Glutamatergic neuron (in vitro differentiated cells): Measurements from ENCODE around the gene RRBP1. TPM values are rescaled to one million over a fixed set of nuclear protein-coding genes. Genes with fewer than 3 reads are reported as not detected.

Source experiments
- DNase-seq: peaks from one replicate; pipeline ENCODE4 v3.0.0; 2022
- H3K27ac Mint-ChIP-seq: one replicate; pipeline ENCODE4 v1.8.0; 2020; ENCODE audit warnings: mild to moderate bottlenecking, mixed read lengths, inconsistent platforms; ENCODE audit not compliant: unreplicated experiment
- H3K27me3 Mint-ChIP-seq: one replicate; pipeline ENCODE4 v1.8.0; 2020; ENCODE audit warnings: mild to moderate bottlenecking, moderate library complexity, mixed read lengths, inconsistent platforms; ENCODE audit not compliant: unreplicated experiment
- H3K36me3 Mint-ChIP-seq: one replicate; pipeline ENCODE4 v1.8.0; 2020; ENCODE audit warnings: mild to moderate bottlenecking, mixed read lengths, inconsistent platforms; ENCODE audit not compliant: unreplicated experiment
- H3K4me1 Mint-ChIP-seq: one replicate; pipeline ENCODE4 v1.8.0; 2020; ENCODE audit warnings: mild to moderate bottlenecking, low read depth, mixed read lengths, inconsistent platforms; ENCODE audit not compliant: unreplicated experiment
- H3K4me3 Mint-ChIP-seq: one replicate; pipeline ENCODE4 v1.8.0; 2020; ENCODE audit warnings: mild to moderate bottlenecking, mixed read lengths, inconsistent platforms; ENCODE audit not compliant: unreplicated experiment
- H3K9me3 Mint-ChIP-seq: one replicate; pipeline ENCODE4 v1.8.0; 2020; ENCODE audit warnings: mild to moderate bottlenecking, moderate library complexity, mixed read lengths, inconsistent platforms; ENCODE audit not compliant: unreplicated experiment
- total RNA-seq: library from RNA; stranded (reverse); fragmentation: NEBNext Ultra II Directional; extraction: Animal tissue kit (Norgen Biotek cat#: 25700); gene quantifications from one replicate; pipeline ENCODE4 v1.2.1, GENCODE V29; 2021; ENCODE audit not compliant: unreplicated experiment
- TF ChIP-seq, protein P1 (sequence below): fragments of 200-600 bp; sonication (generic); IDR thresholded peaks from one replicate; pipeline ENCODE4 v1.5.0; 2021; ENCODE audit not compliant: partially characterized antibody, unreplicated experiment

Gene RRBP1
- total RNA-seq, 1 donor from 2014 or later, result 63.3 TPM

GRCh38 chr20:17690144-17690543, 8.1 kb upstream of the RRBP1 start:
- no peak for DNase-seq
- Mint-ChIP-seq H3K9me3 (peaks cover 2% of the 10 kb centered on the region), H3K27ac (no peak overlapping the region), H3K4me3 (no peak overlapping the region), H3K27me3 (peaks cover 3% of the 10 kb centered on the region), H3K36me3 (peaks cover 11% of the 10 kb centered on the region), H3K4me1 (no peaks in the 10 kb centered on the region)
- TF ChIP-seq, protein P1, sequence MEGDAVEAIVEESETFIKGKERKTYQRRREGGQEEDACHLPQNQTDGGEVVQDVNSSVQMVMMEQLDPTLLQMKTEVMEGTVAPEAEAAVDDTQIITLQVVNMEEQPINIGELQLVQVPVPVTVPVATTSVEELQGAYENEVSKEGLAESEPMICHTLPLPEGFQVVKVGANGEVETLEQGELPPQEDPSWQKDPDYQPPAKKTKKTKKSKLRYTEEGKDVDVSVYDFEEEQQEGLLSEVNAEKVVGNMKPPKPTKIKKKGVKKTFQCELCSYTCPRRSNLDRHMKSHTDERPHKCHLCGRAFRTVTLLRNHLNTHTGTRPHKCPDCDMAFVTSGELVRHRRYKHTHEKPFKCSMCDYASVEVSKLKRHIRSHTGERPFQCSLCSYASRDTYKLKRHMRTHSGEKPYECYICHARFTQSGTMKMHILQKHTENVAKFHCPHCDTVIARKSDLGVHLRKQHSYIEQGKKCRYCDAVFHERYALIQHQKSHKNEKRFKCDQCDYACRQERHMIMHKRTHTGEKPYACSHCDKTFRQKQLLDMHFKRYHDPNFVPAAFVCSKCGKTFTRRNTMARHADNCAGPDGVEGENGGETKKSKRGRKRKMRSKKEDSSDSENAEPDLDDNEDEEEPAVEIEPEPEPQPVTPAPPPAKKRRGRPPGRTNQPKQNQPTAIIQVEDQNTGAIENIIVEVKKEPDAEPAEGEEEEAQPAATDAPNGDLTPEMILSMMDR, result no peak

DNA sequence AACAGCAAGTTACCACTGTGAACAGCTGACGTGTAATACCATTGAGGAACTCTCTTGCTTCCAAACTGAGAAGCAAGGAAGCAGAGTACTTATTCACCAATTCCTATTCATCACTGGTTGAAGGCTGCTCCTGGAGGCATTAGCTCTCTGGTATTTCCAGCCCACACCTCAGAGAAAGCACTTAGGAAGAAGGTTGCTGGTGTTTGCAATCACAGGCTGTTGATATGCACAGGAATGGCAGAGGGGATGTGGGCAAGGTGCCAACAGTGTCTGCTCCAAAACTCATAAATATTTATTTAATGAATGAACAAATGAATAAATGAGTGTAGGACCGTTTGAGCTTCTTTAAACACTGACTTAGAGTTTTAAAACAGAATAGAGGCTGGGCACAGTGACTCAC, 6.9 kb upstream of the RRBP1 start:
- Mint-ChIP-seq H3K27me3 (peaks cover 6% of the 10 kb centered on the region), H3K9me3 (no peaks in the 10 kb centered on the region), H3K4me1 (no peaks in the 10 kb centered on the region), H3K27ac (no peak overlapping the region), H3K36me3 (peaks cover 11% of the 10 kb centered on the region), H3K4me3 (no peak overlapping the region)
- no peak for DNase-seq
- TF ChIP-seq, protein P1, result no peak

GRCh38 chr20:17687800-17688199, 5.8 kb upstream of the RRBP1 start:
- TF ChIP-seq, protein P1, result no peak
- Mint-ChIP-seq H3K36me3 (peaks cover 11% of the 10 kb centered on the region), H3K27me3 (peaks cover 8% of the 10 kb centered on the region), H3K4me1 (no peaks in the 10 kb centered on the region), H3K4me3 (no peak overlapping the region), H3K9me3 (peaks cover 3% of the 10 kb centered on the region), H3K27ac (no peak overlapping the region)
- DNase-seq, result no peak

DNA sequence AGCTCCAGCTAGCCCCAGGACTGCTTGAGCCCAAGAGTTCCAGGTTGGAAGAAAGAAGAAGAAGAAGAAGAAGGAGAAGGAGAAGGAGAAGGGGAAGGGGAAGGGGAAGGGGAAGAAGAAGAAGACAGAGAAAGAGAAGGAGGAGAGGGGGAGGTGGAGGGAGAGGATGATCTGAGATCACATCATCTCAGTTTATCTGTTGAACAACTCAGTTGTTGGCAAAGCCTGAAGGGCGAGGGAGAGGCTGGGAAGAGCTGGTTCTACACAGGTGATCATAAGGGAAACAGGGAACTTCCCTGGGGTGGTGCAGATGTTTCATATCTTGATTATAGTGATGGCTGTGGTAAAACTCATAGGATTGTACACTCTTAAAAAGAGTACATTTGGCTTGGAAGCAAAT, 3.1 kb upstream of the RRBP1 start:
- Mint-ChIP-seq H3K27ac (no peak overlapping the region), H3K27me3 (peaks cover 10% of the 10 kb centered on the region), H3K4me1 (peaks cover 1% of the 10 kb centered on the region), H3K36me3 (peaks cover 11% of the 10 kb centered on the region), H3K9me3 (peaks cover 8% of the 10 kb centered on the region), H3K4me3 (no peak overlapping the region)
- DNase-seq, result no peak
- TF ChIP-seq, protein P1, result no peak

DNA sequence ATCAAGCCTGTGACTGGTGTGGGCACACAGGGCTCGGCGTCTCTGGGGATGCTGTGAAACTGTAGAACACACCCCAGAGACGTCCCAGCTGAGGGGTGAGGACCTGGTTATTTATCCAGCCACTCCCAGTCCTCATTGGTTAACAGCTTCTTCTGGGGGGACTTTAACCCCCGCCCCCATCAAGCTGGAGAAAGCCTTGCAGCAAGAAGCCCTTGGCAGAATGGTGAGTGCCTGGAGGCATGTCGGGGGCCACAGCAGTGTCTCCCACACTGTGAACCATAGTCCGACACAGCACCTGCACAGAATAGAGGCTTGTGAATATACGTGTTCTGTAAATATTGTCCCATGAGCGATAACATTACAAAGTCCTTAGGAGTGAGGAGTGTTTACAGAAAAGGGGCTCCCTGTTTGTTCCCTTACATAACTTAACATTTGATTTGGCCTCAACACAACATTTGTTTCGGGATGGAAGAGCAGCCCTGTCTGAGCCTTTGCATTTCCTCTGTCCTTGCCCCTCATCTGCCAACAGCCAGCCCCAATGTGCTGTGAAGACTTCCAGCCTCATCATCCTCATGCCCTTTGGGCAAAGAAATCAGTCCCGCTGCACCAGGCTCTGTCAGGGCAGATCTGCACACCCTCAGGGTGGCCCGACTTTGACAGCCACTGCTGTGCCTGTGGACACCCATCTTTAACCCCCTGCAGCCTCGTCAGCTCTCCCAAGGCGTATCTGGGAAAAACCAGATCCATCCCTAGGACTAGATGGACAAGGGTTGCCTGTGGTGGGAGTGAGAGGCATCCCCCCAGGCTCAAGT, 2.2 kb upstream of the RRBP1 start:
- peaks cover 11% of the 10 kb centered on the region for H3K9me3 Mint-ChIP-seq
- DNase-seq, result no peak
- peaks cover 9% of the 10 kb centered on the region for H3K4me1 Mint-ChIP-seq
- H3K4me3 Mint-ChIP-seq, result no peak overlapping the region
- H3K27ac Mint-ChIP-seq, result no peak overlapping the region
- H3K36me3 Mint-ChIP-seq, result peaks cover 11% of the 10 kb centered on the region
- TF ChIP-seq, protein P1, result no peak
- H3K27me3 Mint-ChIP-seq, result peaks cover 16% of the 10 kb centered on the region
